Lower lobe of right lung (tissue), 2 donors: ENCODE measurements around the gene CSF3R. TPM values are rescaled to one million over a fixed set of nuclear protein-coding genes. Genes with fewer than 3 reads are reported as not detected.
A peak's percentile ranks its signal among the peaks of the same experiment; 100 is the strongest.

Source experiments
- ATAC-seq, 2 donors: fragments of 200-7000 bp; cut with Tn5 transposase; one replicate each; pipeline ENCODE4 v1.9.1; 2020 to 2022; ENCODE audit warnings: mild to moderate bottlenecking in 2 of 2, moderate library complexity in 2 of 2
- DNase-seq: peaks from one replicate; pipeline ENCODE4 v3.0.0-alpha.2; 2020
- H3K27ac ChIP-seq: fragments of 200-600 bp; one replicate; pipeline ENCODE4 v1.8.0; 2022
- H3K27me3 ChIP-seq: fragments of 200-600 bp; one replicate; pipeline ENCODE4 v1.8.0; 2022; ENCODE audit warnings: low read depth
- H3K36me3 ChIP-seq: fragments of 200-600 bp; one replicate; pipeline ENCODE4 v1.8.0; 2022; ENCODE audit warnings: mild to moderate bottlenecking
- H3K4me1 ChIP-seq: fragments of 200-600 bp; one replicate; pipeline ENCODE4 v1.8.0; 2022
- H3K4me3 ChIP-seq: fragments of 200-600 bp; one replicate; pipeline ENCODE4 v1.8.0; 2022; ENCODE audit warnings: mild to moderate bottlenecking
- H3K9me3 ChIP-seq: fragments of 200-600 bp; one replicate; pipeline ENCODE4 v1.8.0; 2022
- intact Hi-C: fragments of 100-400 bp; cut with DNase I; formaldehyde crosslinking; loops from one replicate; pipeline ENCODE4 v1.11.0; 2022
- total RNA-seq: library from RNA; stranded (reverse); fragmentation: NEBNext Ultra II Directional; extraction: Animal tissue kit (Norgen Biotek cat#: 25700); gene quantifications from one replicate; pipeline ENCODE4 v1.2.1, GENCODE V29; 2021
- TF ChIP-seq, protein P1 (sequence below): fragments of 200-600 bp; IDR thresholded peaks from one replicate; pipeline ENCODE4 v1.8.0; 2022; ENCODE audit warnings: antibody characterized with exemption, mild to moderate bottlenecking
- donor health status: DM: no; HTN: yes; CAD: no; lungs with severe emphysema.

CSF3R gene
- total RNA-seq, 1 donor from 2014 or later = 214 TPM

GRCh38 chr1:36456391-36456928 is 26.3 kb downstream of the CSF3R start:
- H3K4me3 ChIP-seq = no peak overlapping the region
- H3K4me1 ChIP-seq = peaks cover 25% of the 10 kb centered on the region
- intact Hi-C loops = no loop called here
- no peak for ATAC-seq
- TF ChIP-seq, protein P1, sequence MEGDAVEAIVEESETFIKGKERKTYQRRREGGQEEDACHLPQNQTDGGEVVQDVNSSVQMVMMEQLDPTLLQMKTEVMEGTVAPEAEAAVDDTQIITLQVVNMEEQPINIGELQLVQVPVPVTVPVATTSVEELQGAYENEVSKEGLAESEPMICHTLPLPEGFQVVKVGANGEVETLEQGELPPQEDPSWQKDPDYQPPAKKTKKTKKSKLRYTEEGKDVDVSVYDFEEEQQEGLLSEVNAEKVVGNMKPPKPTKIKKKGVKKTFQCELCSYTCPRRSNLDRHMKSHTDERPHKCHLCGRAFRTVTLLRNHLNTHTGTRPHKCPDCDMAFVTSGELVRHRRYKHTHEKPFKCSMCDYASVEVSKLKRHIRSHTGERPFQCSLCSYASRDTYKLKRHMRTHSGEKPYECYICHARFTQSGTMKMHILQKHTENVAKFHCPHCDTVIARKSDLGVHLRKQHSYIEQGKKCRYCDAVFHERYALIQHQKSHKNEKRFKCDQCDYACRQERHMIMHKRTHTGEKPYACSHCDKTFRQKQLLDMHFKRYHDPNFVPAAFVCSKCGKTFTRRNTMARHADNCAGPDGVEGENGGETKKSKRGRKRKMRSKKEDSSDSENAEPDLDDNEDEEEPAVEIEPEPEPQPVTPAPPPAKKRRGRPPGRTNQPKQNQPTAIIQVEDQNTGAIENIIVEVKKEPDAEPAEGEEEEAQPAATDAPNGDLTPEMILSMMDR = no peak
- H3K27ac ChIP-seq = no peak overlapping the region
- H3K27me3 ChIP-seq = no peaks in the 10 kb centered on the region
- no peak for DNase-seq
- H3K36me3 ChIP-seq = peaks cover 67% of the 10 kb centered on the region
- no peaks in the 10 kb centered on the region for H3K9me3 ChIP-seq

DNA sequence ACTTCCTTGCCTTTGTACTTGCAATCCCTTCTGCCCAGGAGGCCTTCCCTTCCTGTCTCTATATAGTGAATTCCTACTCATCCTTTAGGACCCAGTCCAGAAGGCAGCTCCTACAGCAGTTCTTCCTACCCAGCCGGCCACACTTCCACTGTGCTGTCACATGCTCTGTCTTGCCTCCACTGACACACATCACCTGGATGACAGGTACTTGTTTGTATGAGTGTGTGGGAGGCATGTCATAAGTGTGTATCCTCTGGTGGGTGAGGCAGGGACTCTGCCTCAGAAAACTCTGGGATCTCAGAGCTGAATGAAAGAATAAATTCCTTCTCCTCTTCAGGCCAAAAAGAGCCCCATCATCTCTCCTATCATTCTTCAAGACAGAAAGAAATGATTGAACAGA is 27.3 kb downstream of the CSF3R start:
- Histone ChIP-seq H3K27ac (no peak overlapping the region), H3K36me3 (peaks cover 57% of the 10 kb centered on the region), H3K4me1 (peaks cover 25% of the 10 kb centered on the region), H3K4me3 (no peak overlapping the region), H3K9me3 (no peaks in the 10 kb centered on the region), H3K27me3 (no peaks in the 10 kb centered on the region)
- DNase-seq = no peak
- TF ChIP-seq, protein P1 = no peak
- ATAC-seq = no peak
- intact Hi-C loops = no loop called here

GRCh38 chr1:36453600-36454388 is 28.9 kb downstream of the CSF3R start:
- no peaks in the 10 kb centered on the region for H3K9me3 ChIP-seq
- ATAC-seq (no peak), DNase-seq (no peak)
- H3K27ac ChIP-seq = no peak overlapping the region
- H3K4me1 ChIP-seq = peaks cover 36% of the 10 kb centered on the region
- intact Hi-C loops = no loop called here
- no peak overlapping the region for H3K4me3 ChIP-seq
- H3K27me3 ChIP-seq = no peaks in the 10 kb centered on the region
- TF ChIP-seq, protein P1 = no peak
- peaks cover 41% of the 10 kb centered on the region for H3K36me3 ChIP-seq

DNA sequence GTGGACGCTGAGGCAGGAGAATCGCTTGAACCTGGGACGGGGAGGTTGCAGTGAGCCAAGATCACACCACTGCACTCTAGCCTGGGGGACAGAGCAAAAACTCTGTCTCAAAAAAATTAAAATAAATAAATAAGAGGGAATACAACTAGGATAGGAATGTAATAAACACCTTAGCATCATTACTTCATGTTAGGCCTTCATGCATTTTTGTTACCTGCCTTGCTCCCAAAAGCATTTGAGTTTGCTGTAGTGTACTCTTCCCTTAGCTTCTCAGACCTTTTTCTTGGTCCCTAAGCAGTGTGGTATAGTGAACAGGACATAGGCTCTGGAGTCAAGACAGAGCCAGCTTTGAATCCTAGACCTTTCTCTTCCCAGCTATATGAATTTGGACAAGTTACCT is 29.7 kb downstream of the CSF3R start:
- ATAC-seq (no peak), DNase-seq (no peak)
- Histone ChIP-seq H3K27ac (no peak overlapping the region), H3K4me3 (no peak overlapping the region), H3K27me3 (no peaks in the 10 kb centered on the region), H3K4me1 (peaks cover 30% of the 10 kb centered on the region), H3K9me3 (no peaks in the 10 kb centered on the region), H3K36me3 (peaks cover 36% of the 10 kb centered on the region)
- intact Hi-C loops = no loop called here
- TF ChIP-seq, protein P1 = no peak

- DNase-seq (no peak), ATAC-seq (peak in 1 of 2 donors; percentile 12)
- H3K27ac ChIP-seq = peak overlapping the region; percentile 98
- TF ChIP-seq, protein P1 = no peak
- H3K4me1 ChIP-seq = peaks cover 15% of the 10 kb centered on the region
- H3K4me3 ChIP-seq = peak overlapping the region; percentile 69
- peaks cover 18% of the 10 kb centered on the region for H3K36me3 ChIP-seq
- H3K9me3 ChIP-seq = no peaks in the 10 kb centered on the region
- intact Hi-C loops = no loop called here
- H3K27me3 ChIP-seq = no peaks in the 10 kb centered on the region
Observed at GRCh38 chr1:36450919-36451305, 31.8 kb downstream of the CSF3R start.
